ENCODE data around the gene SLC17A3. TPM values are rescaled to one million over a fixed set of nuclear protein-coding genes. Genes with fewer than 3 reads are reported as not detected.

Gene SLC17A3
- total and polyA plus RNA-seq, 8 donors: 0.02 TPM; not detected in 7

GRCh38 chr6:25886066-25886465, 12.0 kb upstream of the SLC17A3 start:
- Histone ChIP-seq H3K9me3 (no peaks in the 10 kb centered on the region), H3K36me3 (no peaks in the 10 kb centered on the region), H3K4me1 (no peaks in the 10 kb centered on the region), H3K27me3 (no peaks in the 10 kb centered on the region), H3K27ac (no peak overlapping the region), H3K4me3 (no peak overlapping the region)
- DNase-seq (no peak), FAIRE-seq (no peak), ATAC-seq (no peak)
- intact Hi-C loops (cut with DNase I): no loop called here
- 90% methylated on average over 2 of the region's 2 CpGs for WGBS, 2 donors
- TF ChIP-seq CTCF (IDR thresholded peaks at IDR 0.05): no peak

GRCh38 chr6:25883991-25884390, 9.9 kb upstream of the SLC17A3 start:
- FAIRE-seq: no peak
- Histone ChIP-seq H3K4me1 (no peaks in the 10 kb centered on the region), H3K4me3 (no peak overlapping the region), H3K36me3 (no peaks in the 10 kb centered on the region), H3K27ac (no peak overlapping the region), H3K27me3 (no peaks in the 10 kb centered on the region), H3K9me3 (no peaks in the 10 kb centered on the region)
- intact Hi-C loops (cut with DNase I): no loop called here
- WGBS, 2 donors: 50 to 54% methylated on average over 2 of the region's 2 CpGs
- ATAC-seq: peak in 1 of 4 donors; percentile 29
- no peak for DNase-seq
- no peak for TF ChIP-seq CTCF (IDR thresholded peaks at IDR 0.05)

GRCh38 chr6:25883536-25883935, 9.5 kb upstream of the SLC17A3 start:
- no peak overlapping the region for H3K4me3 ChIP-seq
- FAIRE-seq: no peak
- no peak for DNase-seq
- intact Hi-C loops (cut with DNase I): no loop called here
- no peak for ATAC-seq
- no peaks in the 10 kb centered on the region for H3K36me3 ChIP-seq
- 94 to 96% methylated on average over 1 of the region's 1 CpG for WGBS, 2 donors
- no peaks in the 10 kb centered on the region for H3K9me3 ChIP-seq
- no peaks in the 10 kb centered on the region for H3K4me1 ChIP-seq
- TF ChIP-seq CTCF (IDR thresholded peaks at IDR 0.05): no peak
- H3K27ac ChIP-seq: no peak overlapping the region
- no peaks in the 10 kb centered on the region for H3K27me3 ChIP-seq

- peak; percentile 38 to 66 (median 60) for ATAC-seq
These were observed 8.0 kb upstream of the SLC17A3 start for GRCh38 chr6:25882051-25882496.

More at GRCh38 chr6:25882051-25882496, 8.0 kb upstream of the SLC17A3 start:
- Histone ChIP-seq H3K4me3 (no peak overlapping the region), H3K27ac (no peak overlapping the region), H3K27me3 (no peaks in the 10 kb centered on the region), H3K4me1 (no peaks in the 10 kb centered on the region), H3K9me3 (no peaks in the 10 kb centered on the region), H3K36me3 (no peaks in the 10 kb centered on the region)
- intact Hi-C loops (cut with DNase I): no loop called here
- TF ChIP-seq CTCF (IDR thresholded peaks at IDR 0.05): no peak
- FAIRE-seq: no peak
- WGBS, 2 donors: 70 to 76% methylated on average over 28 of the region's 28 CpGs
- DNase-seq: peak in 5 of 6 donors; percentile 13 to 77 (median 34)
